Uterus (tissue), 2 donors: ENCODE data around the gene GAMT.

Experiments used
- CTCF ChIP-seq, 4 experiments: fragments of 200-600 bp in 2 of 4; fragments of 450-650 bp in 2 of 4; sonication (generic) in 2 of 4; IDR thresholded peaks; one replicate each; pipeline ENCODE4 v1.5.1; 2016 to 2019; ENCODE audit warnings: antibody characterized with exemption in 4 of 4, mild to moderate bottlenecking in 2 of 4, moderate library complexity in 1 of 4
- POLR2A ChIP-seq, 2 donors: fragments of 450-650 bp; IDR thresholded peaks; one replicate each; pipeline ENCODE4 v1.6.1; 2016; ENCODE audit warnings: antibody characterized with exemption in 2 of 2, mild to moderate bottlenecking in 1 of 2, moderate library complexity in 1 of 2

DNA sequence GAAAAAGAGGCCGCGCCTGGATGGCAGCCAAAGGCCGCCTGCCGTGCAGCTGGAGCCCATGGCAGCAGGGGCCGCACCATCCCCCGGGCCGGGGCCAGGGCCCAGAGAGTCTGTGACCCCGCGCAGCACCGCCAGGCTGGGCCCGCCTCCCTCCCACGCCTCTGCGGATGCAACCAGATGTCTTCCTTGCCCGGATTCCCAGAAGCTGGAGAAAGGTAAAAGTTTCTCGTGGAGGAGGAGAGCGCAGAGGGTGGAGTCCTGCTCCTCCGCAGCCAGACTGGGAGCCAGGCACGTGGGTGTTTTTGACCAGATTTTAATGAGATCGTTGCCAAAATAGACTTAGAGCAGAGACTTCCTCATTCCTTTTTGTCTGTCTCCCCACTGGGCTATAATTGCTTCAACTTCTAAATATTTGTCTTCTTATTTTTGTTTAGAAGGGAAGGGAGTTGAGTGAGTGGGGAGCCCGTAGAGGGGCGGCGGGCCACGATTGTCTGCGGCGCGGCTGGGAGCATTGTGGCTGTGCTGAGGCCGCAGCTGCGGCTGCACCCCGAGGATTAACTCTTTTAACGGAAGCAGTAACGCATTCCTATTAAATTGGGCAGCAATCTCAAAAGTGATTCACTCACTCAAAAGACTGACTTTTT lies 40.4 kb downstream of the GAMT start:
- TF ChIP-seq CTCF (IDR thresholded peaks at IDR 0.05) (peak in 1 of 4 experiments; percentile 22), POLR2A (IDR thresholded peaks at IDR 0.05) (peak in 1 of 2 donors; percentile 18)
